Omental fat pad (tissue), 4 donors: ENCODE measurements around the gene DPP4. TPM values are rescaled to one million over a fixed set of nuclear protein-coding genes. Genes with fewer than 3 reads are reported as not detected.
A peak's percentile ranks its signal among the peaks of the same experiment; 100 is the strongest.

ENCODE experiments used
- ATAC-seq: fragments of 150-250 bp; one replicate; pipeline ENCODE4 v1.9.1; 2016; ENCODE audit warnings: mild to moderate bottlenecking, moderate library complexity; ENCODE audit not compliant: low FRiP score
- DNase-seq: peaks from one replicate; pipeline ENCODE4 v3.0.0-alpha.2; 2019; ENCODE audit warnings: low spot score
- total RNA-seq, 4 donors: library from RNA; depleted of rRNA; stranded (reverse); fragments of >200 nt; gene quantifications; one replicate each; pipeline ENCODE4 v1.1.0, GENCODE V29; 2016
- TF ChIP-seq, protein P1 (sequence below), 3 donors: fragments of 450-650 bp; IDR thresholded peaks; one replicate each; pipeline ENCODE4 v1.5.1; 2016 to 2017; ENCODE audit warnings: antibody characterized with exemption in 3 of 3, mild to moderate bottlenecking in 3 of 3, moderate library complexity in 2 of 3

DPP4 gene
- total RNA-seq, 4 donors from 2014 or later = 11.7 to 105 (median 21.0) TPM

DNA sequence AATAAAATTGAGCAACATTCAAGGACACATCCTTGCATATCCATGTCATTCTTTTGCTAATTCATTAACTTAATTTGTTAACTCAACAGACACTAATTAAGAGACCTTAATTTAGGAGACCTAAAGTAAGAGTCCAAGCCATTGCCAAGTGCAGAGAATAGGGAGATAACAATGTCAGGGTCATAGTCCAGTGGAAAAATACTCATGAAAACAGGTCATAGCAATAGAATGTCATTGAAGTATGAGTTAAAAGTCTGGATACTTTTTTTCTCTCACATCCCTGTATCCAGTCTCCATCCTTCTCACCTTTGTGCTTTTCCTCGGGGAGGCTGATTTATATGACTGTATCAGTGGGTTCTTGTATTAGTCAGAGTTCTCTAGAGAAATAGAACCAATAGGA is 26.6 kb upstream of the DPP4 start:
- DNase-seq (no peak), ATAC-seq (no peak)
- TF ChIP-seq, protein P1, sequence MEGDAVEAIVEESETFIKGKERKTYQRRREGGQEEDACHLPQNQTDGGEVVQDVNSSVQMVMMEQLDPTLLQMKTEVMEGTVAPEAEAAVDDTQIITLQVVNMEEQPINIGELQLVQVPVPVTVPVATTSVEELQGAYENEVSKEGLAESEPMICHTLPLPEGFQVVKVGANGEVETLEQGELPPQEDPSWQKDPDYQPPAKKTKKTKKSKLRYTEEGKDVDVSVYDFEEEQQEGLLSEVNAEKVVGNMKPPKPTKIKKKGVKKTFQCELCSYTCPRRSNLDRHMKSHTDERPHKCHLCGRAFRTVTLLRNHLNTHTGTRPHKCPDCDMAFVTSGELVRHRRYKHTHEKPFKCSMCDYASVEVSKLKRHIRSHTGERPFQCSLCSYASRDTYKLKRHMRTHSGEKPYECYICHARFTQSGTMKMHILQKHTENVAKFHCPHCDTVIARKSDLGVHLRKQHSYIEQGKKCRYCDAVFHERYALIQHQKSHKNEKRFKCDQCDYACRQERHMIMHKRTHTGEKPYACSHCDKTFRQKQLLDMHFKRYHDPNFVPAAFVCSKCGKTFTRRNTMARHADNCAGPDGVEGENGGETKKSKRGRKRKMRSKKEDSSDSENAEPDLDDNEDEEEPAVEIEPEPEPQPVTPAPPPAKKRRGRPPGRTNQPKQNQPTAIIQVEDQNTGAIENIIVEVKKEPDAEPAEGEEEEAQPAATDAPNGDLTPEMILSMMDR (IDR thresholded peaks at IDR 0.05) = no peak

DNA sequence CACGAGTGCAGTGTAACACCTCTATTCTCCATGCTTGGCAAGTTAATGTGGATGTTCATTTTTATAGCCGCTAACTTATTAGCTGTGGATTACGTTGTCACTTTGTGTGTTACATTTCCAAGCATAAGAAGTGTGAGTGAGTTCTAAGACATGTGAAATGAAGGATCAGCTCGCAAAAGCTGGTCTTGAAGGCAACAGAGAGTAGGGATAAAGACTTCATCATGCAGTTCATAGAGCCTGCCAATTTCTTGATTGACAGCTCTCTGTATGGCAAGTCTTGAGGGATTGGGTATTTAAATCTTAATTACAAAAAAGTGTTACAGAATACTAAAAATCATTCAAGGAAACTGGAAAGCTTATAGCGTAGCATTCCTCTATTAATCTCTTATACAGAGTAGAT is 25.8 kb upstream of the DPP4 start:
- DNase-seq (no peak), ATAC-seq (no peak)
- TF ChIP-seq, protein P1 (IDR thresholded peaks at IDR 0.05) = no peak

DNA sequence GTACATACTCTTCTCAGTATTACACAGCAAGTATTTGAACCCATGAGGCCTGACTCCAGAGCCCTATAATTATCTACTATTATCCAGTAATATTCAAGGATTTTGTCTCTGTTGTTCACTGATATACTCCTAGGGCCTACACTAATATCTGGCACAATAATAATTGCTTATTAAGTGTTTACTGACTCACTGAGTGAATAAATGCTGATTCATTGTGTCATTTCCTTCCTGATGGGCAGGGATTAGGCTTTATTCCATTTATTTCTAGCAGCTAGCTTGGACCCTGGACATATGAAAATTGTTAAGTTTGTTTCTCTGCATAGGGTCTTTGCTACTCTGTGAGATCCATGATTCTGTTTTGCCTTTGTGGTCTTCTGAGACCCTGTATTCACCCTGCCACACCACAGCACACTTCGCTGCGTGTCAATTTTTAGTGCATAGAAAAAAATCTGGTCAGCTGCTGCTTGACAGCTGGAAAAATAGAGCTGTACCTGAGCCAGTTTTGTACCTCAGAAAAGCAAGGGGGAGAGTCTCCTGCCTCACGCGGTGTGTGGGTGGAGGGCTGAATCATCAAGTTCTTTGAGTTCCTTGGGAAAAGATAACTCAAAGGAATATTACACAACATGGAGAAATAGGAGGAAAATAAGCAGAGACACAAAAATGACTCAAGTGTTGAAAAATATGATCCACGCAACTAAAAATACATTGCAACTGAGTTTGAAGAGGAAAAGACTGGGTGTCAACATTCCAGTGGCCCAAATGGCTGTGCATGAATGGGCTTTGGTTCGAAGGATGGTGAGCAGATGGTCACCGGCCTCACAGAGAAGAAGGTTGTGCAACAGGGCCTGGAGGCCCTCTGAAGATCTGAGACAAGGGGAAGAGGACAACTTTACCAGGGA is 18.9 kb upstream of the DPP4 start:
- peak; percentile 88 for ATAC-seq
- TF ChIP-seq, protein P1 (IDR thresholded peaks at IDR 0.05) = no peak
- DNase-seq = peak; percentile 87

DNA sequence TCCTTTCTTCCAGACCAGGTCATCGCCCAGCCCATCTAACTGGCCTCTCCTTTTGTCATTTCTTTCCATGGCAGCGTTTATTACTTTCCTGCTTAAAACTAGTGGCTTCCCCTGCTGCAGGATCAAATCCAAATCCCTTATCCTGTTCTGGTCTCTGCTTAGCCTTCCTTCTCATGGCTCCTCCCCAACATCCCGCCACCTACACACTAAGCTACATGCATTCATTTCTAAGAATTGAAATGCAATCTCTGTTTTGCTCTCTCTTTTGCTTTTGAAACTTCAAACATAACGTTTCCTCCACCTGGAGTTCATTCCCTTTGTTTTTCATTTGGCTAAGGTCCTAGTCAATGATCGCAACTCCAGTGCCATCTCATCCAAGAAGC is 18.0 kb upstream of the DPP4 start:
- TF ChIP-seq, protein P1 (IDR thresholded peaks at IDR 0.05) = no peak
- ATAC-seq = no peak
- DNase-seq = no peak

DNA sequence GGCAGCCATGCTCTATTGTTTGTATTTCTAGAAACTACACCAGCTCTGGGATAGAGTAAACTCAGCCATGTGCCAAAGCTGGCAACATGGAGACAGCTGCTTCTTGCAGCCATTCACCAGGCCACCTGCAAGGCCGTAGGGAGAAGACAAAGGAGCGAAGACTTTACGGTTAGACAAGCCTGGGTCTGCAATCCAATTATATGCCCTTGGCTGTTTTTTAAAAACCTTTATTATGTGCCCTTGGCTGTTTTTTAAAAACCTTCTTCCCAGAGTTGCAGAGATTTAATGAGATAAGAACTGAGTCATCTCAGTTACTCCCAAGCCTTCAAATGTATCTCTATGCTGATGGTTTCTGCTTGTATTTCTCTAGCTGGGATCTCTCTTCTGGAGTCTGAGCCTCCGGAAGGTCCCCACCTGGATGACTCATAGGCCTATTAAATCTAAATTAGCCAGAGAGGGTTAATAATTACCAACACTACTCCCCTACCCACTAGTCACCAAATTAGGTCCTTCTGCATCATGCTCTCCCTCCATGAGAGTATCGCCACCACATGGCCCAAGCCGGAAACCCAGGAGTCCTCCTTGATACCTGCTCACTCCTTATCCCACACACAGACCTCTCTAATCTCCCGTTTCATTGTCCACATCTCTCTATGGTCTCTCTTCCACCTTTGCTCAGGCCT is 17.5 kb upstream of the DPP4 start:
- ATAC-seq = peak; percentile 13
- TF ChIP-seq, protein P1 (IDR thresholded peaks at IDR 0.05) = no peak

DNA sequence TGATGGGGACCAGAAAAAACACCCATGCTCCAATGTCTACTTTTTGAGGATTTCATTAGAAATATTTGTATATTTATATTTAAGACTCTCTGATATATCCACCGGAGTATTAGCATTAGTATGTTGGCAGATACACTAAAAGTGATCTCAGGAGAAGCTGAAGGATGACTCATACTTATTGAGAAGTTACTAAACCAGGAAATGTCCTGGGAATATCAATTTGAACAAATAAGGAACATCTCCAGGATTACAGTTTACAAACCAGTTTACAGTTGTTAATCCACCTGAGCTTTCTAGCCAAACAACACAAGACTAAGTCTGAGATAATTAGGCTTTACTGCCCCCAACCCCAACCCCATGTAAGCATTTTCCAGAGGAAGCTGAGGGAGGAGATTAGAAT is 16.1 kb upstream of the DPP4 start:
- DNase-seq (no peak), ATAC-seq (no peak)
- TF ChIP-seq, protein P1 (IDR thresholded peaks at IDR 0.05) = no peak

More for the DNA sequence above, 17.5 kb upstream of the DPP4 start:
- no peak for DNase-seq
